Smooth muscle cell of the brain vasculature (primary cell): ENCODE results near the gene PATE1.
"Not testable (repeated sequence)": the region's sequence is repeated elsewhere in the genome, so short reads cannot be mapped to it uniquely, and the experiment has no call there.

Experiments used
- DNase-seq: peaks from one replicate; pipeline ENCODE4 v3.0.0-alpha.2; 2012; ENCODE audit warnings: low read depth, low spot score

PATE1 gene, protein sequence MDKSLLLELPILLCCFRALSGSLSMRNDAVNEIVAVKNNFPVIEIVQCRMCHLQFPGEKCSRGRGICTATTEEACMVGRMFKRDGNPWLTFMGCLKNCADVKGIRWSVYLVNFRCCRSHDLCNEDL

GRCh38 chr11:125745979-125746378, at the start of gene PATE1:
TSS of gene PATE1 (plus strand) at chr11:125746279. CDS start at chr11:125746305, 26 bp downstream.
- DNase-seq, result no peak

DNA sequence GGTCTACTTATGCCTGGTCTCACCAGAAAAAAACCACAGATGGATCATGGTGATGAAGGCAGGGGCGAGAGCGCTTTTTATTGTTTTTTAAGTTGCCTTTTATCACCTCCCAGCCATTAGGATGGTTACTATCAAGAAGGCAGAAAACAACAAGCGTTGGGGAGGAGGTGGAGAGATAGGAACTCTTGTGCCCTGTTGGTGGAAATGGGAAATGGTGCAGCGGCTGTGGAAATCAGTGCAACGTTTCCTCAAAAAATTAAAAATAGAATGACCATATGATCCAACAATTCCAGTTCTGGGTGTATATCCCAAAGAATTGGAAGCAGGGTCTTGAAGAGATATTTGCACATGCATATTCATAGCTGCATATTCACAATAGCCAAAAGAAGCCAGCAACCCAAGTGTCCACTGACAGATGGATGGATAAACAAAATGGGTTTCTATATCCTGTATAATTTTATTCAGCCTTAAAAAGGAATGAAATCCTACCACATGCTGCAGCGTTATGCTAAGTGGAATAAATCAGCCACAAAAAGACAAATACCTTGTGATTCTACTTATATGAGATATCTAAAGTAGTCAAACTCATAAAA, 45.0 kb upstream of the PATE1 start:
- no peak for DNase-seq

- DNase-seq, result peak; percentile 24
These were observed 44.0 kb upstream of the PATE1 start for GRCh38 chr11:125701858-125702621.

GRCh38 chr11:125704686-125705085, 41.4 kb upstream of the PATE1 start:
- not testable (repeated sequence) for DNase-seq

GRCh38 chr11:125720781-125721180, 25.3 kb upstream of the PATE1 start:
- no peak for DNase-seq

DNA sequence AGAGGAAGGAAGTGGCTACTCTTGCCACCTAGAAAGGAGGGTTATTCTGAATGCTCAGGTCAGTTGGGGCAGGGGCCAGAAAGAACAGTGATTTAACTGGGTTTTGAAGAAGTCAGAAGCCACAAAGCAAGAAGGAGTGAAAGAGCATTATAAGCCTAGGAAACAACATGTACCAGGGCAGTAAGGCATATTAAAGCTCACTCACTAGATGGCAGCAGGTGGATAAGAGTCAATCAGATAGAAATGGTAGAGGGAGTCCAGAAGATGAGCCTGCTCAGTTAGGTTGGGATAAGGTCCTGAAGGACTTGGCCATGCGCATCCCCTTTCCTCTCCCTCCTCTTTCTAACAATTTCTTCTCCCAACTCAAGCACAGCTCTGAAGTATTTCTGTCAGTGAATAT, 22.0 kb upstream of the PATE1 start:
- no peak for DNase-seq

GRCh38 chr11:125728969-125729368, 17.1 kb upstream of the PATE1 start:
- DNase-seq, result no peak

DNA sequence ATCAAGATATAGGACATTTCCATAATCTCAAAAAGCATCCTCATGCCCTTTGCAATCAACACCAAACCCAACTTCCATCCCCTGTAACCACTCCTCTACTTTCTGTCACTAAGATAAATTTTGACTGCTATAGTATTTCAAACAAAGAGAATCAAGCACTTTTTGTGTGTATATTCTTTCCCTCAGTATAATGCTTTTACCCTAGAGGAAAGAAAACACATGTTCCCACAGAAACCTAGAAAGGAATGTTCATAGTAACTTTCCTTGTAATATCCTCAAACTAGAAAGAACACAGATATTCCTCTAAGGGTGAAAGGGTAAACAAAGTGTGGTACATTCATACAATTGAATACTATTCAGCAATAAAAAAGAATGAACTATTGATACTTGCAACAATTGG, 5.5 kb upstream of the PATE1 start:
- DNase-seq, result no peak

DNA sequence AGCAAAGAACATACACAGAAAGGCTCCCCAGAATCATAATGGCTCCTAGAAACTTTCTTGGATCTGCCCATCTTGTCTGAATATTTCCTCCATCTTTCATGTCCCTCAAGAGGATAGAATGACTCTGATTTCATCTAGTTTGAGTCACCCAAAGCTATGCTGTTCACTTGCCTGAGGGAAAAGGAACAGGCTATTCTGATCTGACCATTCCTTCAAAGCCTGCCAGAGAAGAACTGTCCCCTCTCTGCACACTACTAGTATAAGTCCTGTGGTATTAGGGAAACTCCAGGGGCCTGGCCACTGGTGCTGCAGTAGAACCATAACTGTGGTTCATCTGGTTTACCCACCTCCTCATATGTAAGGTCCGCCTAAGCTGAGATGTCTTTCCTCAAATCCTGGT, 2.4 kb upstream of the PATE1 start:
- no peak for DNase-seq

GRCh38 chr11:125750629-125751028, 4.5 kb downstream of the PATE1 start:
- DNase-seq, result no peak

DNA sequence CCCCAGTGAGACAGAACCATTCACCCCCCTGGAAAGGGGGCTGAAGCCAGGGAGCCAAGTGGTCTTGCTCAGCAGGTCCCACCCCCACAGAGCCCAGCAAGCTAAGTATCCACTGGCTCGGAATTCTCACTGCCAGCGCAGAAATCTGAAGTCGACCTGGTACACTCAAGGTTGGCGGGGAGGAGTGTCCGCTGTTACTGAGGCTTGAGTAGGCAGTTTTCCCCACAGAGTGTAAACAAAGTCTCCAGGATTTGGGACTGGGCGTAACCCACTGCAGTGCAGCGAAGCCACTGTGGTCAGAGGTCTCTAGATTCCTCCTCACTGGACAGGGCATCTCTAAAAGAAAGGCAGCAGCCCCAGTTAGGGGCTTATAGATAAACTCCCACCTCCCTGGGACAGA, 10.0 kb downstream of the PATE1 start:
- no peak for DNase-seq

DNA sequence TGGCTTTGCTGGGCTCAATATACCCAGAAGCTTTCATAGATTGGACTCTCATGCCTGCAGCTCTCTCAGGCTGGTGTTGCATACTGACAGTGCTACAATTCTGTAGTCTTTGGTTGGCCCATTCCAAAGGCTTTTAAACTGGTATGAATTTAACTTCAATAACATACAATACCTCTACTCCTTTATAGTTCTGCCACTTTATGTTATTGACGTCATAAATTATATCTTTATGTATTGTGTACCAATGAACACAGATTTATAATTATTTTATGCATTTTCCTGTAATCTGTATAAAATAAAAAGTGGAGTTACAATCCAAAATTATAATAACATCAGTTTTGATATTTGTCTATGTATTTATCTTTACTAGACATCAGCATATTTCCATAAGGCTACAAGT, 16.4 kb downstream of the PATE1 start:
- no peak for DNase-seq

DNA sequence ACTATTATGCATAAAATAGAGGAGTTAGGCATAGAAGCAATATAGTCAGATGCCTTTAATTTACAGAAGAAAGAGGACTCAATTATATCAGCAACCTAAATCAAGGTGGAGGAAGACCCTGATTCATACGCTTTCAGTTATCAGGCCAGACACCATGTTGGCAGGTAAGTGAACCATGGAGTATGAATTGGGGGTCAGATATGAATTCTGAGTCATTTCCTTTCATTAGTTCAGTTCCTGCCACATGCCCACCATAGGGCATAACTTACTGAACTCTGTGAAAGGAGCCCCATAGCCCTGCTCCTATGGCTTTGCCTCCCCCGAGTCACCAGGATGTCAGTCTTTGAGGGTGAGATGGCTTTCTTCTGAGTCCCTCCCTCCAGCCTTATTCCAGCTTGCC, 17.4 kb downstream of the PATE1 start:
- no peak for DNase-seq

- no peak for DNase-seq
These were observed 20.2 kb downstream of the PATE1 start for GRCh38 chr11:125766251-125766650.

- no peak for DNase-seq
These were observed 22.4 kb downstream of the PATE1 start for GRCh38 chr11:125768336-125769046.

GRCh38 chr11:125770583-125770982, 24.5 kb downstream of the PATE1 start:
- DNase-seq, result no peak

DNA sequence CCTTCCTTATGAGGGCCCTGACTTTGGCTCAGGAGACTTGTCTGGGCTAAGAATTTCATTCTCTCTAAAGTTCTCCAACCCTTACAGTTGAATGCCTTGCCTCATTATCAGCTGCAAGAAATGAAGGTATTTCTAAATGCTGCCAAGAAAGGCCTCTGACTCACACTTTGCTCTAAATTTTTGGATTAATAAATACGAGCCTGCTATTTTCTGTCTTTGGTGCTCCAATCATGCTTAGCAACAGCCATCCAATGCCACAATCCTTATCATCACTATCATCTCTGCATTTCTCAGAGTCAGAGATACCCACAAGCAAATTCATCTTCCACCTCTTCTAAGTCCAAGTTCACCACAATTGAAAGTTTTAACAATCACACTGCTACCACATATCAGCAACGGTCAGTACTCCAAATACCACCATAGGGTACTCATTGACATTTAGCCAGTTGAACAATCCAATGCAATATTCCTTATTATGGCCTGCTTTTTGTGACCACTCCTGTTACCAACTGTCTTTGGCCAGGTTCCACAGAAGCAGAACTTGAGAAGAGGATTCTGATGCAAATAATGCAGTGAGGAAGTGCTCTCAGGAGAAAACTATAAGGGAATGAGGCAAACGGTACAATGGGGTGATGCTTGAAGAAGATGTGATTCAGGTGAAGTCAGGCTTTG, 26.9 kb downstream of the PATE1 start:
- DNase-seq, result no peak

DNA sequence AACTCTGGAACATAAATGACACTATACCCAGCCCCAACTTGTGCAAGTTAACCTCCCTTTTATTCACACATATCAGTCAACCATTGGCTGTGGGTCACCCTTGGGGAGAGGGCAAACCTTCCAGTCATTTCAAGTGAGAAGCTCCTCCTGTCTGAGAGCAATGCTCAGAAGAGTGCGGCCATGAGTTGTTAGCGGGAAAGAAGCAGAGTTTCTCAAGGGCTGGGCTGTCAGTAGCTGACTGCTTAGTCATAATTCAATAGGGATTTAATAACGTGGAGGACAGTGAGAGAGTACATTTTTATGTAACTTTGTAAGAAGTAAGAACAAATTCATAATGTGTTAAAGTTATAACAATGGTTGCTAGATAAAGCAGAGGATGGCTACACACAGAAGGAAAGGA, 27.4 kb downstream of the PATE1 start:
- no peak for DNase-seq

GRCh38 chr11:125777309-125777708, 31.2 kb downstream of the PATE1 start:
- no peak for DNase-seq

DNA sequence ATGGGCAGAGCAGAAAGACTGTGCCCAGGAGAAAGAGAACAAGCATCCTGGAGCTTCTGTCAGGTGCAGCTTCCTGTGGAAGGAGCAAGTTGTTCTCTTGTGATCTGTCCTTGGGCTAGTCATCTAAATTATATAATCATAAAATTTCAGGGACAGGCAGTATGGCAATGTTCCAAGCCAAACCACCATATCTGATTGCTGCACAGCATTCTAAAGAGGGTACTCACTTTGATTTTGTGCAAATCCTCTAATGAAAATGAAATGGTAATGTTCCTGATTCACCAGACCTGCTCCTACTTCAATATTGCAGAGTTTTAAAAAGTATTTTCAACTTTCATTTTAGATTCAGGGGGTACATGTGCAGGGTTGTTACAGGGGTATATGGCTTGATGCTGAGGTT, 32.6 kb downstream of the PATE1 start, which contains the start of gene PATE2:
TSS of gene PATE2 (minus strand) at position 101 of the 400 bp plus-strand sequence. CDS start at position 46, 55 bp downstream.
- no peak for DNase-seq

DNA sequence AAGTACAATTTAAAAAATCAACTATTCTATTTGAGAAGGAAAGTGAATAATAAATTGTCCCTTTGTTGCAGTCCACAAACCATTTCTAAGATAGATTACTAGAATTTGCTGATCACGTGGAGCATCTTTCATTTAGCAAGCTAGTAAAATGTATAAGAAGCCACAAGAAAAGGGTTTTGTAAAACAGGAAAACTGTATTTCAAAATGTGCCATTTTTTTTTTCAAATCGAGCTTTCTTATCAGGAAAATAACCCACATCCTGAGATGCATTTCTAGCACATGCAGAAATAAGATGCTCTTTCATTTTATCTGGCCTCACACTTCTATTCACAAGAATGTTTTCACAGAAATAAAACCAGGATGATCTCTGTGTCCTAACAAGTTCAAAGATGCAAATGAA, 38.6 kb downstream of the PATE1 start:
- DNase-seq, result no peak

DNA sequence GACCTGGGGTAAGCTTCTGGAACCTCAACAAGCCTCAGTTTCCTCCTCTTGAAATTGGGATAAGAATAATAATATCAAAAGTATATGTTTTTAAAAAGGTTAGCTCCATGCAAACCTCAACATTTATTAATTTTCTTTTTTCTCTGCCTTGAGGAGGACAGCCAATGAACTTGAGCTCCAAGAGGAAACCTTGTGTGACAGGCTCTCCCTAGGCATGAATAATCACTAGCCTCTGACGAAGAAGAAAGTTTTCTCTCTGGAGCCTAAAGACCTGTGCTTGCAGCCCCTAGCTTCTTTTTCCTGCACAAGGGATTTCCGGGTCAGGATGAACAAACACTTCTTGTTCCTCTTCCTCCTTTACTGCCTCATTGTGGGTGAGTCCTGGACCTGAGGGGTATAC, 41.7 kb downstream of the PATE1 start, which contains the start of gene PATE3:
TSS of gene PATE3 (plus strand) at position 301 of the 400 bp plus-strand sequence. CDS start at position 326, 25 bp downstream.
- DNase-seq, result no peak
